ENCODE measurements around the gene RBM38.

The RBM38 gene

GRCh38 chr20:57374931-57375651, 16.1 kb upstream of the RBM38 start:
- no peak for DNase-seq (ENCODE audit: low read depth)

GRCh38 chr20:57375652-57376230, 15.5 kb upstream of the RBM38 start:
- DNase-seq (ENCODE audit: low read depth), result no peak

DNA sequence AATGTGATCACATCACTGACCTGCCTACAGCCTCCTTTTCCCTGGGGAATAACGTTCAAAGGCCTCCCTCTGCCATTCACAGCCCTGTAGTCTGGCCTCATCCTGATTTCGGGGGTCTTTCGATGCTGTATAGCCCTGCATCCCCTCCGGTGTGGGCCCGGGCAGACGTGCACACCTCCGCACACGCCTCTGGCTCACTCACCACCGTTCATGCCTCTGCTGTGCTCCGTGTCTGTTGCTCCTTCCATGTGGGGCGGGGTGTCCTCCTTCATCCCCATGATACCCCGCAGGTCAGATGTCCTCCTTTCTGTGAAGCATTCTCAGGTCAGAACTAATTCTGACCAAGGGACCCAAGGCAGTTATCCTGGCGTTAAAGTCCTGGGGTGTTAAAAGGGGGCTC, 13.8 kb upstream of the RBM38 start:
- DNase-seq (ENCODE audit: low read depth), result no peak

- DNase-seq (ENCODE audit: low read depth), result no peak
Observed at GRCh38 chr20:57378107-57378506, 13.1 kb upstream of the RBM38 start.

DNA sequence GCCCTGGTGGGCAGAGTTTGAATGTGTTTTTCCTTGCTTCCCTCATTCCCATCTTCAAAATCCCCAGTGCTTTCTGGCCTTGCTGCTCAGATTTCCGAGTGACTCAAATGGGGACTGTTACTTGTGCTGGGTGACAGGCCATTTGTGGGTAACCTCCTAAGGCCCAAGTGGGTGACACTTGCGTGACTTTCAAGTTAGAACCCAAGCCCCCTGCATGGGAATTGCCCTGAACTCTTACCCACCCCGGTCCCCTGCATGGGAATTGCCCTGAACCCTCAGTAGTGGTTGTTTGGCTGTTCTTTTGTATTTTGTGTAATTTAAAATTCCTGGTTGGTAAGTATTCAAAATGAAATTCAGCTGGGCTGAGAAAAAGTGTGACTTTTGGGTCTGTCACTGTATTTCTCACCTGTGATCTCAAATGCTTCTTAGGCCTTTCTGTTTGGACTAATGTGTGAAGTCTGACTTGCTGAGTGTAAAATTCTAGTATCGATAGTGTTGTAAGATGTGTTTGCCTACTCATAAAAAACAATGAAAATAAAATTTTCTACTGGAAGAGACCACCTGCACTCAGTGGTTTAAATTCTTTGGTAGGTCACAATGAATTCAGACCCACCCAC, 12.4 kb upstream of the RBM38 start:
- no peak for DNase-seq (ENCODE audit: low read depth)

DNA sequence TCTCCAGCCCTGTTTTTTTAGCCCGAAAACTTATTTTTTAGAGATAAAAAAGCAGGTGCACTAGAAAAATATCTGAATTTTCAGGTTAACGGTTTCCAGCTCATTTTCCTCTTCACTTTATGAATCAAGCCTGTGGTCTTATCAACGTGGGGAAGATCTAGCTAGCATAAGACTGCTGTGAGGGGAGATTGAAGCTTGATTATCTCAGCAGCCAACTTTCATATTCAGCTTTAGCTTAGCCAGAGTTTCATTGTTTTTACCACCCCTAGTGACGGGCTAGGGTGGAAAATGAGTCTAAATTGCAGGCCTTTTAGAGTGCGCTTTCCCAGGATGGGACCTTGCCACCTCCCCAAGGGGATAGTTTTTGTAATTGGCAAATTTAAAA, 11.9 kb upstream of the RBM38 start:
- DNase-seq (ENCODE audit: low read depth), result no peak

DNA sequence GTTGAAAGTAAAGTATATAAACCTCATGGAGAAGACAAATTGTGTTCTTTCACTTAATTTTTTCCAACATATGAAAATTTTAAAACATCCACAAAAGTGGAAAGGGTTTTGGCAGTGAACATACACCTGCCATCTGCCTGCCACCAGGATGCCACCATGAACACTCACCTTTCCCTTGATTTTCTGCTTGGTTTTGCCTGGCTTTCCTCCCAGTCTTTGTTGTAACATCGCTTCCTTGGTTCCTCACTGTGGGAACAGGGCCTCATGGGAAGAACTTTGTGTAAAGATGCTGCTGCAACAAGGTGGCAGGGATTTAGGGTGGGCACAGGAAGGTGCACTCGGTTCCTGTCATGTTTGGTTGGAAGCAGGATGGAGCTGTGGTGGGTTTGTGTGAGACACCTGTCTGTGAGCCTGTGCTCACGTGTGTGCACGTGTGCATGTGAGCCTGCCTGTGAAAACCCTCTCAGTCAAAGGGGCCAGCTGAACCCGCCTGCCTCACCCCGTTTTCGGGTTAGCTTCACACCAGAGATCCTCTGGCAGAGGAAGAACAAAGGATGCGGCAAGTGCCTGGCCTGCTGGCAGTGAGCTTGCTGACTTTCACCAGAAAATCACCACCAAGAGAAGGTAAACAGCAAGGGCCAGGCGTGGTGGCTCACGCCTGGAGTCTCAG, 11.0 kb upstream of the RBM38 start:
- no peak for DNase-seq (ENCODE audit: low read depth)

GRCh38 chr20:57381596-57382503, 9.3 kb upstream of the RBM38 start:
- peak; percentile 65 for DNase-seq (ENCODE audit: low read depth)

GRCh38 chr20:57382516-57382915, 8.7 kb upstream of the RBM38 start:
- DNase-seq (ENCODE audit: low read depth), result no peak

- no peak for DNase-seq (ENCODE audit: low read depth)
Observed at GRCh38 chr20:57383447-57384347, 7.5 kb upstream of the RBM38 start.

GRCh38 chr20:57384486-57384885, 6.7 kb upstream of the RBM38 start:
- no peak for DNase-seq (ENCODE audit: low read depth)

DNA sequence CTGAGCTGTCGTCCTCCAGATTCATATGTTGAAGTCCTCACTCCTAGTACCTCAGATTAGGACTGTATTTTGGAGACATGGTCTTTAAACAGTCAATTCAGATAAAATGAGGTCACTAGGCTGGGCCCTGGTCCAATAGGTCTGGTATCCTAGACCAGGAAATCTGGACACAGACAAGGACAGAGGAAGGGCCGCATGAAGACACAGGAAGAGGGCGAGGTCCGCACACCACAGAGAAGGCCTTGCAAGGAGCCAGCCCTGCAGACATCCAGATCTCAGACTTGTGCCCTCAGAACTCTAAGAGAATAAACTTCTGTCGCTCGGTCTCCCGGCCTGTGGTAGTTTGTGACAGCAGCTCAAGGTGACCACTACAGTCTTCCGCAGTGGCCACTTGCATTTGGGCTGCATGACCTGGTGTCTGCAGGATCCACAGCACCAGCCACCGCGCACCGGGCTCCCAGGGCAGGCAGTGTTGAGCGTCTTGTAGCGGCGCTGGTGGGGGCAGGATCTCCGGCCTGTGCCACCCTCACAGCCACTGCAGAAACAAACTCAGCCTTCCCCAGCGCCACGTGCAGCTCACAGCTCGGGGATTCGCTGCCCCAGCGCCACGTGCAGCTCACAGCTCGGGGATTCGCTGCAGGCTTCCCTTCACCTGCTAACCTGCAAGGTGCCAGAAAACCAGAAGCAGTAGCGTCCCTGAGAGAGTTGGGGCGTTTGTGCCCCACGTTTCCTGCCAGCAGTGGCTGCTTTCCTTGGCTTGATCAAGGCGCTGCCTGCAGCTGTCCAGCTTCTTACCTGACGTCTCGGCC, 6.0 kb upstream of the RBM38 start:
- no peak for DNase-seq (ENCODE audit: low read depth)

- no peak for DNase-seq (ENCODE audit: low read depth)
Observed at GRCh38 chr20:57385940-57386339, 5.3 kb upstream of the RBM38 start.

DNA sequence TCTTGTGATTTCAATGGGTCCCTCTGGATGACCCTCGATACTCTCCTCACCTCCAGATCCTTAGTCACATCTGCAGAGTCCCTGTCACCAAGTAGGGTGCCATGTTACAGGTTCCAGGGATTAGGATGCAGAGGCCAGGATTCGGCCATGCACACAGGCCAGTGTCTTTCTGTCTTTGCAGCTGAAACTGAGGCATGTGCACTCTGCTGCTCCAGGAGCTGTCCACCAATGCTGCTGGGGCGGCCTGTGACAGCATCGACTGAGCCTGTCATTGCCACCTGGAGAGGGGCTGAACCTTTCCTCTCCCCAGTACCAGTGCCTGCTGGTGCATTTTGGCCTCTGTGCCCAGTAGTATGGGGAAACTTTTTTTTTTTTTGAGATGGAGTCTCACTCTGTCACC, 4.4 kb upstream of the RBM38 start:
- DNase-seq (ENCODE audit: low read depth), result no peak

- DNase-seq (ENCODE audit: low read depth), result no peak
Observed at GRCh38 chr20:57387463-57387862, 3.7 kb upstream of the RBM38 start.

DNA sequence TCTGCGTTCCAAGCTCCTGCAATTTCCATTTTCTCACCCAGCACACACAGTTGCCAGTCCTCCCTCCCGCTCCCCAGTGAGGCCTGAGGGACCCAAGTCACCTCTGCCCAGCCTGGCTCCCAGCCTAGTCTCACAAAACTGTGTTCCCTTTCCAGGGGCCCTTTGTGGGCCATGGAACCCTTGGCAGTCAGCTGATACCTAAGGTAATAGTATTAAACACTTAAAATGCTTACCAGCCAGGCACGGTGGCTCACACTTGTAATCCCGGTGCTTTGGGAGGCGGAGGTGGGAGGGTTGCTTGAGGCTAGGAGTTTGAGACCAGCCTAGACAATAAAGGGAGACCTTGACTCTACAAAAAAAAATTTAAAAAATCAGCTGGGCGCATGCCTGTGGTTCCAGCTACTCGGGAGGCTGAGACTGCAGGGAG, 3.2 kb upstream of the RBM38 start:
- DNase-seq (ENCODE audit: low read depth), result no peak

GRCh38 chr20:57388953-57389694, 2.1 kb upstream of the RBM38 start:
- peak; percentile 53 for DNase-seq (ENCODE audit: low read depth)

GRCh38 chr20:57389695-57390603, 1.2 kb upstream of the RBM38 start:
- DNase-seq (ENCODE audit: low read depth), result no peak
